LNCAP (cell line): ENCODE data around the gene ABI1.

Source experiments
- CTCF ChIP-seq: fragments of 450-650 bp; IDR thresholded peaks from 2 replicates; pipeline ENCODE4 v1.5.1; 2017; ENCODE audit warnings: mild to moderate bottlenecking

ABI1 gene

GRCh38 chr10:26804418-26805393 is 56.1 kb downstream of the ABI1 start:
- no peak for TF ChIP-seq CTCF

- TF ChIP-seq CTCF = no peak
Measured at GRCh38 chr10:26803849-26804248, 56.9 kb downstream of the ABI1 start.

GRCh38 chr10:26802527-26802926 is 58.2 kb downstream of the ABI1 start:
- TF ChIP-seq CTCF = no peak

GRCh38 chr10:26801831-26802230 is 58.9 kb downstream of the ABI1 start:
- TF ChIP-seq CTCF = no peak

- no peak for TF ChIP-seq CTCF
Measured at GRCh38 chr10:26801274-26801673, 59.5 kb downstream of the ABI1 start.

GRCh38 chr10:26800468-26800867 is 60.3 kb downstream of the ABI1 start:
- no peak for TF ChIP-seq CTCF

GRCh38 chr10:26799342-26799741 is 61.4 kb downstream of the ABI1 start:
- no peak for TF ChIP-seq CTCF
